GM21576 (cell line): ENCODE results near the gene TRAPPC12.
"Not testable (repeated sequence)": the region's sequence is repeated elsewhere in the genome, so short reads cannot be mapped to it uniquely, and the experiment has no call there.

Experiments
- ATAC-seq: cut with Tn5 transposase; IDR thresholded peaks from one replicate; pipeline ENCODE4 v1.9.1; 2021; ENCODE audit warnings: mild to moderate bottlenecking, moderate library complexity; ENCODE audit not compliant: unreplicated experiment

The TRAPPC12 gene

GRCh38 chr2:3430740-3431490 is 51.4 kb downstream of the TRAPPC12 start:
- ATAC-seq = no peak

DNA sequence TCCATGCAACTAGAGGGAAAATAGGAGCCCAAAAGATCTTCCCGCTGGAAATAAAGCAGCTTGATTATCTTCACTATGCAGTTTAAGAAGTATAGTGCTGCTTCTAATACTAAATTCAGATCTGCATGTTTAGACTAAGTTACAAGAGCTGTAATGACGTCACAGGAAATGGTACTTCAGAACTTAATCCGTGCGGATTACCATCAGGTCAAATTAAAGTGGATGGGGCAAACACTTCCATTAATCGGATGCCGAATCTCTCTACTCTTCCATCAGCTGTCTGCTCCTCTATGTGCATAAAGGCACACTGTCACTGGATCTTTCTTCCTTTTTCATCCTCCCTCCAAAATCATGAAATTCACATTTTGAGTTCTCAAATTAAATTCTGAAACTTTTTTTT is 52.6 kb downstream of the TRAPPC12 start:
- no peak for ATAC-seq

DNA sequence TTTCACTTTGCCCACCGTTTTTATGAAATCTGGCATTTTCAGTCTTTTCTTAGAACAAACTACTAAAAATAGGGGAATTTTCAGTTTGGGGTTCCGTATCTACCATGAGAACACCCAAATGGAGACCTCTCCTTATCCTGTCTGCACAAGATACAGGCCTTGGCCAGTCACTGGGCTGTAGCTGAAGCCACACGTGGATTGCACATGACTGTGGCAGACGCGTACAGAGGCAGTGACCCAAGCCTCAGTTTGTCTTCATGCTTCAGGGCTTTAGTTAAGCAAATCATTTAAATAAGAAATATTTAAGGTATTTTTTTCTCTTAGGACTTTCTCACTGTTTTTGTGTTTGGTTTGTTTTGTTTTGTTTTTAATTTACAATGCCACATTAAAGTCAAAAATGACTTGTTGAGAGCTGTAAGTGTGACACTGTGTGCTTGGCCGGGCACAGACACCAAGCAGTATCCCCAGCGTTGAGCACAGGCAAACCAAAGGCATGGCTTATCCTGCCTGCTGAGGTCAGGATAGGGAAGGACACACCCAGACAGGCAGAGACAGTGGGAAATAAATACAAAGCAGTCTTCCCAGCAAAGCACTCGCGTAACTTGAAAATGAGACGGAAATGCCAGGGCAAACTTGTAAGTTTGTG is 53.3 kb downstream of the TRAPPC12 start:
- no peak for ATAC-seq

DNA sequence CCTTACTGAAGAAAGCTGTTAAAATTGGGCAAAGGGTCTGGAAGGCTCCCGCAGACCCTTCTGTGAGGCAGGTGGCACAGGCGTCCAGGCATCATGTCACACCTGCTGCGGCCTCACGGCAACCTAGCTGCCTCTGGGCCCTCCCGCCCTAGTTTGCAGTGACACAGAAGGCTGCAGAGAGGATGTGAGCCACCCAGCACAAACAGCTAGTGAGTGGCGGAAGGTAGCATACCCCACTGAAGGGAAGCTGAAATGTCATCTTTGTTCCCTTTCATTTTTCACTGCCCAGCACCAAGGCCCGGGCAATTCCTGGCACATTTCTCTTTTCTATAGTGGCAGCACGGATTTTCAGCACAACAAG is 53.8 kb downstream of the TRAPPC12 start:
- ATAC-seq = no peak

- no peak for ATAC-seq
These were observed 54.4 kb downstream of the TRAPPC12 start for GRCh38 chr2:3433776-3434400.

DNA sequence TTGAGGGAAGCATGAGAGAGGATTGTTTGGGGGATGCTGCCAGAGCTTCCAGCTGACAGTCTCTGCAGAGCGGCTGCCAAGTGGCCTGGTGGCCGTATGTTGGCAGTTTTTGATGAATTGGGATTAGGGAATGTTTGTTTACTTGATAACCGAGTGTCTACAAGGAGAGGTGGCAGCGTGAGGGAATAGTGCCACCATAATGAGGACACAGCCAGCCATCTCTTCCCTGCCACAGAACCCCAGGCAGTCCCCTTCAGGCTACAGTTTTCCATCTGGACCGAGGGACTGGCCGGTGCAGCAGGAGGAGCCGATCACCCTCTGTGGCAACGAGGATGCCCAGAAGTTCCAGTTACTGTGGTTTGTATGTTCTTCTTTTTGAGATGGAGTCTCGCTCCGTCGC is 55.2 kb downstream of the TRAPPC12 start:
- ATAC-seq = no peak

- no peak for ATAC-seq
These were observed 56.0 kb downstream of the TRAPPC12 start for GRCh38 chr2:3435445-3435844.

- no peak for ATAC-seq
These were observed 61.0 kb downstream of the TRAPPC12 start for GRCh38 chr2:3440477-3440876.

GRCh38 chr2:3441465-3441864 is 62.0 kb downstream of the TRAPPC12 start:
- ATAC-seq = no peak

DNA sequence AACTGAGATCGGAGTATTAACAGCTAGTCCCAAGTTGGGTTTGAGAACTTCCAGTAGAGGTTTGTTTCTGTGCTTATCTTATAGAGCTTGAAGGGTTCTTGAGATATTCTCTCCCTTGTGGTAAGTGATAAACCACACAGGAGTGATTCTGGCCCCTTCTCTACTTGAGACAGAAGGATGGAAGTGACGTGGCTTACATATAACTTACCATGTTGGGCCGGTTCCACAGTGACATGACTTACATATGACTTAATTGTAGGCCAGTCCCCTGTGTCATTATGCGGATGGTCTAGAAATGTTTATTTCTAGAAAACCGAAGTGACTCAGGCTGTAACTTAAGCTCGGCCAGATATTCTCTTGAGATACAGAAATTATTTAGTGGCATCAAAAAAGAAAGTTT is 62.7 kb downstream of the TRAPPC12 start:
- no peak for ATAC-seq

GRCh38 chr2:3443083-3443482 is 63.6 kb downstream of the TRAPPC12 start:
- ATAC-seq = no peak

- no peak for ATAC-seq
These were observed 64.1 kb downstream of the TRAPPC12 start for GRCh38 chr2:3443506-3444084.

- ATAC-seq = no peak
These were observed 66.4 kb downstream of the TRAPPC12 start for GRCh38 chr2:3445891-3446290.

DNA sequence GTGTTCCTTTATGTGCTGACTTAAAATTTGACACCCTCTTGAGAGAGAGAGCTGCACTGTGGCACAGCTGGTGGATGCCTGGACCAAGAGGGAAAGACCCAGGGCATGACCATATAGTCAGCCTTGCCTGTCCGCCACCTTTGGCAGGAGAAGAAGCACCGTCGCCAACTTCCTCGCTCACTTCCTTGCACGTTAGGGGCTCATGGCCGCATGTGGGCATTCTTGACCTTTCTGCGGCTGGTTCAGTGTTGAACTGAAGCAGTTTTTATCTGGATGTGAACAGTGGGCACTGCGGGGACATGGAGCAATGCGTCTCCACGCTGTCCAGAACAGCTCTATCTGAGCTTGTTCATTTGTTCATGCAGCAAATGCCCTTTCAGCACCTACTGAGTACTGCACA is 66.9 kb downstream of the TRAPPC12 start:
- no peak for ATAC-seq

- not testable (repeated sequence) for ATAC-seq
These were observed 67.7 kb downstream of the TRAPPC12 start for GRCh38 chr2:3447186-3447585.

- no peak for ATAC-seq
These were observed 68.4 kb downstream of the TRAPPC12 start for GRCh38 chr2:3447789-3448317.

DNA sequence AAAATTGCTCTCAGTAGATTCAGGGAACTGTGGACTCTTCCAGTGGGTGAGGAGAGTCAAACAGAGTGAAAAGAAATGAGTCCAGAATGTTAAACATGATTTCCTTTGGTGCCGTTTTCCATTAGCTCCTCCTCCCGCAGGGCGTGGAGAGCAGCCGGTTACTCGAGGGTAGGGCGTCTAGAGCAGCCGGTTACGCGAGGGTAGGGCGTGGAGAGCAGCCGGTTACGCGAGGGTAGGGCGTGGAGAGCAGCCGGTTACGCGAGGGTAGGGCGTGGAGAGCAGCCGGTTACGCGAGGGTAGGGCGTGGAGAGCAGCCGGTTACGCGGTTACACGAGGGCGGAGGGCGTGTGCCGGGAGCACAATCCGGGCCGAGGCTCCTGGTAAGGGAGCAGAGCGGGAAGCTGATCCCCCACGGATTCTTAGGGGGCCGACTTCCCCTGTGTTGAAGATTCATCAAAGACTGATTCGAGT is 69.0 kb downstream of the TRAPPC12 start:
- ATAC-seq = not testable (repeated sequence)

GRCh38 chr2:3449086-3449485 is 69.6 kb downstream of the TRAPPC12 start:
- no peak for ATAC-seq

- no peak for ATAC-seq
These were observed 70.4 kb downstream of the TRAPPC12 start for GRCh38 chr2:3449936-3450335.

- ATAC-seq = no peak
These were observed 71.0 kb downstream of the TRAPPC12 start for GRCh38 chr2:3450385-3451010.

DNA sequence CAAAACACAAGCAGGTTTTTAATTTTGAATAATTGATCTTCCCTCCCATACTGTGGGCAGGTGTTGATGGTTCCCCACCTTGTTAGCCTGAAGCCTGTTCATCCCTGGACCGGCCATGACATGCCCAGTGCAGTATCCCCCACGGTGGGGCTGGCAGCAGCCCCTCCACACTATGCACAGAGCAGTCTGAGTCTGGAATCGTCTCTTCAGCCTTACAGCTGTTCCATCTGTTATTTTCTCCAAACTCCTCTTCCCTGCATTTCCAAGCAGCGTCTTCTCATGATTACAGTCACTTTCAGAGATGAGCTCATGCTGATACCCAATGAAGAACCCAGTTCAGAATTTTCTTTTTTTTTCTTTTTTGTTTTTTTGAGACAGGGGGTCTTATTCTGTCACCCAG is 71.7 kb downstream of the TRAPPC12 start:
- ATAC-seq = no peak
